ENCODE measurements around the gene SH3BGRL3. TPM values are rescaled to one million over a fixed set of nuclear protein-coding genes. Genes with fewer than 3 reads are reported as not detected.

Gene SH3BGRL3
- total RNA-seq, 4 donors from 2014 or later, result 49.6 to 97.2 (median 56.0) TPM

DNA sequence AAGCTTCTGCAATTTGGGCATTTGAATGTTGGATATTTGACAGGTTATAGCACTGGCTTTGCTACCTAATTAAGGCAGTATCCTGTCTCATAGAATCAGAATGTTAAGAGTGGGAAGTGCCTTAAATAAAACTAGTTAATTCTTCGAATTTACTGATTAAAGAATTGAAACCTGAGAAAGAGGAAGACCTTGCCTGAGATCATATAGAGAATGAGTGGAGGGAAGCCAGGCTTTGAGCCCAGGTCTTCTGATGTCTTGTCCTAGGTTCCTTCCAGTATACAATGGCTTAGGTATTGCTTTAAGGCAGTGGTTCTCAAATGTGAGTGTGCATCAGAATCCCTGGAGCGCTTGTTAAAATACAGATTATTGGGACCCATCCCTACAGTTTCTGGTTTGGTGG, 20.9 kb upstream of the SH3BGRL3 start:
- H3K27ac ChIP-seq, result no peak overlapping the region
- no peak for DNase-seq (ENCODE audit: low spot score in 2 of 2)
- H3K9me3 ChIP-seq, result no peaks in the 10 kb centered on the region
- no peaks in the 10 kb centered on the region for H3K27me3 ChIP-seq
- H3K36me3 ChIP-seq, result peaks cover 0 to 87% (median 0%) of the 10 kb centered on the region in 3 donors
- WGBS, 2 donors, result 86 to 89% methylated on average over 2 of the region's 2 CpGs
- H3K4me3 ChIP-seq, result no peak overlapping the region
- no peak for TF ChIP-seq EP300 (IDR thresholded peaks at IDR 0.05)
- no peak for TF ChIP-seq CTCF (IDR thresholded peaks at IDR 0.05)
- TF ChIP-seq POLR2A (IDR thresholded peaks at IDR 0.05), result no peak
- H3K4me1 ChIP-seq, result no peaks in the 10 kb centered on the region

DNA sequence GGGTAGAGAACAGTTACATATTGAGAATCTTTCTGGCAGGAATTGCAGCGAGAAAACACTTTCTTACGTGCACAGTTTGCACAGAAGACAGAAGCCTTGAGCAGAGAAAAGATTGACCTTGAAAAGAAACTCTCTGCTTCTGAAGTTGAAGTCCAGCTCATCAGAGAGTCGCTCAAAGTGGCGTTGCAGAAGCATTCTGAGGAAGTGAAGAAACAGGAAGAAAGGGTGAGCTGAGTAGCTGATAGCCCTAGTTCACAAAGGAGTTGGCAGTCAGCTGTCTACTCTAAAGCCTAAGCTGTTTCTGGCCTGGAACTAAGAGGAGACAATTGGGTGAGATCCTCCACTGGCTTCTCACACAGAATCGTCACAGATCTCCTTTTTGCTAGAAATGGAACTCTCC, 20.3 kb upstream of the SH3BGRL3 start:
- Histone ChIP-seq H3K27me3 (no peaks in the 10 kb centered on the region), H3K9me3 (no peaks in the 10 kb centered on the region), H3K4me1 (no peaks in the 10 kb centered on the region), H3K36me3 (peaks cover 0 to 93% (median 0%) of the 10 kb centered on the region in 3 donors), H3K4me3 (no peak overlapping the region), H3K27ac (no peak overlapping the region)
- TF ChIP-seq CTCF (IDR thresholded peaks at IDR 0.05) (no peak), EP300 (IDR thresholded peaks at IDR 0.05) (no peak), POLR2A (IDR thresholded peaks at IDR 0.05) (no peak)
- 91 to 92% methylated on average over 5 of the region's 5 CpGs for WGBS, 2 donors
- DNase-seq (ENCODE audit: low spot score in 2 of 2), result no peak

DNA sequence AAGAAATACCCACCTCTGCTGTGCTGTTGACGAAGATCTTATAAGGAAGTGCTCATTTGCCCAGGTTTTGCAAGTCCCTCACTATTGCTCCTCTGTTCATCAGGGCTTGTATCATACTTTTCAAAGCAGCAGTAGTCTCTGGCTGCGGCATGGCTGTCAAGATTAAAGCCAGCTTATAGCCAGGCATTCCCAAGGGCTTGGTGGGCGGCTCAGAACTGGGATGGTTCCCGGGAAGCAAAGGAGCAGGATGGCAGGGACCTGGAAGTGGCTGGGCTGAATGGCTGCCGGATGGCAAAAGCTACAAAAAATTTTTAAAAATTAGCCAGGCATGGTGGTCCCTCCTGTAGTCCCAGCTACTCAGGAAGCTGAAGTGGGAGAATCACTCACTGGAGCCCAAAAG, 16.7 kb upstream of the SH3BGRL3 start:
- no peak for DNase-seq (ENCODE audit: low spot score in 2 of 2)
- Histone ChIP-seq H3K27me3 (no peaks in the 10 kb centered on the region), H3K27ac (no peak overlapping the region), H3K4me1 (no peaks in the 10 kb centered on the region), H3K9me3 (no peaks in the 10 kb centered on the region), H3K36me3 (peaks cover 0 to 70% (median 4%) of the 10 kb centered on the region in 3 donors), H3K4me3 (no peak overlapping the region)
- TF ChIP-seq CTCF (IDR thresholded peaks at IDR 0.05) (no peak), POLR2A (IDR thresholded peaks at IDR 0.05) (no peak), EP300 (IDR thresholded peaks at IDR 0.05) (no peak)
- WGBS, 2 donors, result 76 to 87% methylated on average over 5 of the region's 5 CpGs

- H3K36me3 ChIP-seq, result peaks cover 0 to 70% (median 4%) of the 10 kb centered on the region in 3 donors
- H3K4me1 ChIP-seq, result no peaks in the 10 kb centered on the region
- H3K4me3 ChIP-seq, result no peak overlapping the region
- WGBS, 2 donors, result 100% methylated on average over 1 of the region's 1 CpG
- peaks cover 0 to 5% (median 0%) of the 10 kb centered on the region in 4 donors for H3K9me3 ChIP-seq
- DNase-seq (ENCODE audit: low spot score in 2 of 2), result no peak
- no peaks in the 10 kb centered on the region for H3K27me3 ChIP-seq
- H3K27ac ChIP-seq, result no peak overlapping the region
- no peak for TF ChIP-seq CTCF (IDR thresholded peaks at IDR 0.05)
- TF ChIP-seq POLR2A (IDR thresholded peaks at IDR 0.05), result no peak
- TF ChIP-seq EP300 (IDR thresholded peaks at IDR 0.05), result no peak
These were observed 14.5 kb upstream of the SH3BGRL3 start for GRCh38 chr1:26265405-26265804.

DNA sequence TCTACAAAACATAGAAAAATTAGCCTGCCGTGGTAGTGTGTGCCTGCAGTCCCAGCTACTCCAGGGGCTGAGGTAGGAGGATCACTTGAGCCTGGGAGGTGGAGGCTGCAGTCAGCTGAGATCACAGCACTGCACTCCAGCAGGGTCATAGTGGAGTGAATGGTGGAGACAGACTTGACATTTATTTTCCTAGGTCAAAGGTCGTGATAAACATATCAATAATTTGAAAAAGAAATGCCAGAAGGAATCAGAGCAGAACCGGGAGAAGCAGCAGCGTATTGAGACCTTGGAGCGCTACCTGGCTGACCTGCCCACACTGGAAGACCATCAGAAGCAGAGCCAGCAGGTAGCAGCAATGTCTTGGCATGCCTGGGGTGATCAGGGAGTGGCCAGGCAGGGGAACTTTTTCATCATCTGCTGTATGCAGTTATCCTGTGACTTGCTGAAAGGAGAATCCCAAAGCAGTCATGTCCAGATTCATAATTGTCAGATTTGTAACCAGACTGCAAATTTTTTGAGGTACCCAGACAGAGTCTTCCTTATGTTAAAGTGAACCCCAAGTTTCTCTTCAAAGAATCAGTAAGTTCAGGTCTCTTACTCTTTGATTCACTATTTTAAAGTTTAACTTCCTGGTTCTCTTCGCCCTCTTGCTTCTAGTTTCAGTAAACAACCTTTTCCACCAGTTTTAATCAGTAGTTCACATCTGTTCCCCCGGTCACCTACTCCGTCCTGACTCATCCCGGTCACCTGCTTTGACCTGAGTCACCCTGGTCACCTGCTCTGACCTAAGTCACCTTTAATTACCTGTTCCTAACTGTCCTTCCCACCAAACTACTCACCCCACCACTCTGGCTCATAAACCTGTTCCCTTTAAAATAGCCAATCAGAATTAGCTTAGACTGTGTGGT, 11.3 kb upstream of the SH3BGRL3 start:
- Histone ChIP-seq H3K36me3 (peaks cover 0 to 56% (median 4%) of the 10 kb centered on the region in 3 donors), H3K9me3 (peaks cover 0 to 5% (median 0%) of the 10 kb centered on the region in 4 donors), H3K27ac (no peak overlapping the region), H3K4me1 (no peaks in the 10 kb centered on the region), H3K27me3 (no peaks in the 10 kb centered on the region), H3K4me3 (no peak overlapping the region)
- 91 to 95% methylated on average over 9 of the region's 9 CpGs for WGBS, 2 donors
- DNase-seq (ENCODE audit: low spot score in 2 of 2), result no peak
- TF ChIP-seq POLR2A (IDR thresholded peaks at IDR 0.05), result no peak
- TF ChIP-seq EP300 (IDR thresholded peaks at IDR 0.05), result no peak
- no peak for TF ChIP-seq CTCF (IDR thresholded peaks at IDR 0.05)

Measured in tibial nerve (tissue), 4 donors.